ENCODE data around the gene TMEM63B. TPM values are rescaled to one million over a fixed set of nuclear protein-coding genes. Genes with fewer than 3 reads are reported as not detected.
"Not testable (repeated sequence)": the region's sequence is repeated elsewhere in the genome, so short reads cannot be mapped to it uniquely, and the experiment has no call there.

Gene TMEM63B
- polyA plus RNA-seq, 1 donor from 2014 or later: 2.8 TPM

DNA sequence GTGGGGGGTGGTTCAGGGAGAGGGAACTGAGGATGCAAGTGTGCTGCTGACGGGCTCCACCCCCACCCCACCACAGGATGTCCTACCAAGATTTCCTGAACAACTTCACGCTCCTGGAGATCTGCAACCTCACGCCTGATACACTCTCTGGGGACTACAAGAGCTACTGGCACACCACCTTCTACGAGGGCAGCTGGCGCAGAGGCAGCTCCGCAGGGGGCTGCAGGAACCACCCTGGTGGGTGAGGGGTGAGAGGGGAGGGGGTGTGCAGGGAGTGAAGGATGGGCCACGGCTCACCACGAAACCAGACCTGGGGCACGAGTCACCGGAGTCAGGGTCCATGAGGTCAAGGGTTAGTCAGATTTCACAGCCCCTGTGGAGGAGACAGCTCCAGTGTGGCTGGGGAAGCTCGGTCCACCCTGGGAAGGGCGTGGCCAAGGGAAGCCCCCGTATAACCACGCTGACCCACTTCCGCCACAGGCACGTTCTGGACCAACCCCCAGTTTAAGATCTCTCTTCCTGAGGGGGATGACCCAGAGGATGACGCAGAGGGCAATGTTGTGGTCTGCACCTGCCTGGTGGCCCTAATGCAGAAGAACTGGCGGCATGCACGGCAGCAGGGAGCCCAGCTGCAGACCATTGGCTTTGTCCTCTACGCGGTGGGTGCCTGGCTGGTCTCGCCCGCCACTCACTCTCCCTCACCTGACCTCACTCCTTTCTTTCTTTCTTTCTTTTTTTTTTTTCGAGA is 49.6 kb downstream of the TMEM63B start:
- Mint-ChIP-seq H3K9me3 (peaks cover 0 to 3% (median 0%) of the 10 kb centered on the region in 3 donors), H3K27ac (peak overlapping the region in 1 of 3 donors; percentile 83), H3K27me3 (peaks cover 10% of the 10 kb centered on the region), H3K36me3 (no peaks in the 10 kb centered on the region), H3K4me3 (peak overlapping the region in 3 of 4 donors; percentile 30 to 75 (median 34)), H3K4me1 (peaks cover 5 to 12% (median 12%) of the 10 kb centered on the region in 3 donors)

DNA sequence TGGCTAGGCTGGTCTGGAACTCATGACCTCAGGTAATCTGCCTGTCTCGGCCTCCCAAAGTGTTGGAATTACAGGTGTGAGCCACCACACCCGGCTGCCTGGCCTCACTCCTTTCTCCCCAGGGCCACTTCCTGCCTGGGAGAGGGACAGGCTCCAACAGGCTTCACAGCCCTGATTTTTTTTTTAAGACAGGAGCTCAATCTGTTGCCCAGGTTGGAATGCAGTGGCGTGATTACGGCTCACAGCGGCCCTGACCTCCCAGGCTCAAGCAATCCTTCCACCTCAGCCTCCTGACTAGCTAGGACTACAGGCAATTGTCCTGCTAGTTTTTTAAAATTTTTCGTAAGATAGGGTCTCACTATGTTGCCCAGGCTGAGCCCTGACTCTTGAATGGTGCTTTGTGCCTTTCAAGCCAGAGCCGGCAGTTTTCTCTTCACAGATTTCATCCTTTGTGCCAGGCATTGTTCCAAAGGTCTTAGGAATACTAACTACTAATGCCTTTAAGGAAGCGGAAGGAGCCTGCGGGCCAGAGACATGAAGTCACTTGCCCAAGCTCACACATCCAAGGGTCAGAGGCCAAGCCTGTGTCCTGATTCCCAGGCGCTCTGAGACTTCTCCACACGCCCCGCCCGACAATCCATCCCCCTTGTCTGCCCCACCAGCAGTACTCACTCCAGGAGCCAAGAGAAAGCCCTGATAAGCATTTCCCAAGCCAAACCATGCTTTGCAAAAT is 50.5 kb downstream of the TMEM63B start:
- Mint-ChIP-seq H3K36me3 (no peaks in the 10 kb centered on the region), H3K4me1 (peaks cover 5 to 8% (median 8%) of the 10 kb centered on the region in 3 donors), H3K27ac (no peak overlapping the region), H3K27me3 (peaks cover 7% of the 10 kb centered on the region), H3K4me3 (peak overlapping the region in 1 of 4 donors; percentile 34), H3K9me3 (peaks cover 0 to 3% (median 0%) of the 10 kb centered on the region in 3 donors)

DNA sequence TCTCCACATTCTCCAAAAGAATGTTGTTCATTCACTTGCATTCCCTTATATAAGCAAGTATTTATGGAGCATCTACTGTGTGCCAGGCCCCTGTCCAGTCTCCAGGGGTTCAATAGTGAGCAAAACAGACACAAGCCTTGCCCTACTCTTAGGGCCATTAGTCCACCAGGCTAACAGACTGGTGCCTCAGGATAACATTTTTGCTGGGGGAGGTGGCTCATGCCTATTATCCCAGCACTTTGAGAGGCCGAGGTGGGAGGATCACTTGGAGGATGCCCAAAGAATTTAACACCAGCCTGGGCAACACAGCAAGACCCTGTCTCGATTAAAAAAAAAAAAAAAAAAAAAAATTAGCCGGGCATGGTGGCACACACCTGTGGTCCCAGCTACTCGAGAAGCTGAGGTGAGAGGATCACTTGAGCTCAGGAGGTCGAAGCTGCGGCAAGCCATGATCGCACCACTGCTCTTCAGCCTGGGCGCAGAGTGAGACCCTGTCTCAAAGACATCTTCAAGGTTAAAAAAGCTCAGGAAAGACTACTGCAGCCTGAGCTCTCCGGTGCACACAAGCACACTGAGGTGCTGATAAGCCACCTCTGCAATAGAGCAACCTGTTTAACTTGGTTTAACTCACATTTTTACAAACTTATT is 51.2 kb downstream of the TMEM63B start:
- no peak overlapping the region for H3K27ac Mint-ChIP-seq
- no peaks in the 10 kb centered on the region for H3K36me3 Mint-ChIP-seq
- H3K27me3 Mint-ChIP-seq: peaks cover 7% of the 10 kb centered on the region
- H3K9me3 Mint-ChIP-seq: peaks cover 0 to 3% (median 0%) of the 10 kb centered on the region in 3 donors
- H3K4me3 Mint-ChIP-seq: no peak overlapping the region
- H3K4me1 Mint-ChIP-seq: peaks cover 5 to 8% (median 7%) of the 10 kb centered on the region in 3 donors

DNA sequence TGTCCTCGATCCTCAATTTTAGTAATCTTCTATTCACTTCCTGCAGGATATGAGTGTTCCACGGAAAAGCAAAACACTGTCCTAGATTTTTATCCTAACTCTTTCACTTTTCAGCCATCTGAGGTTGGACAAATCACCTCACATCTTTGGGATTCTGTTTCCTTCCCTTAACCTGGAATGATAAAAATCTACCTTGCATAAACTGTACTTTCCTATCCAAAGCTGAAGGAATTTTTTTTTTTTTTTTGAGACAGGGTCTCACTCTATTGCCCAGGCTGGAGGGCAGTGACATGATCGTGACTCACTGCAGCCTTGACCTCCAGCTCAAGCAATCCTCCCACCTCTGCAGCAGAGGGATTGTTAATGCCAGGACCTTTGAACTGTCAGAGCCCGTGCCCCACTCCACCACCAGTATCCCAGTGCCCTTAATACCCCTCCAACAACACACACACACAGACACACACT is 51.8 kb downstream of the TMEM63B start:
- H3K4me1 Mint-ChIP-seq: peaks cover 6 to 8% (median 7%) of the 10 kb centered on the region in 3 donors
- no peaks in the 10 kb centered on the region for H3K36me3 Mint-ChIP-seq
- H3K4me3 Mint-ChIP-seq: peak overlapping the region in 1 of 4 donors; percentile 45
- H3K9me3 Mint-ChIP-seq: peaks cover 0 to 3% (median 0%) of the 10 kb centered on the region in 3 donors
- peaks cover 8% of the 10 kb centered on the region for H3K27me3 Mint-ChIP-seq
- H3K27ac Mint-ChIP-seq: no peak overlapping the region

DNA sequence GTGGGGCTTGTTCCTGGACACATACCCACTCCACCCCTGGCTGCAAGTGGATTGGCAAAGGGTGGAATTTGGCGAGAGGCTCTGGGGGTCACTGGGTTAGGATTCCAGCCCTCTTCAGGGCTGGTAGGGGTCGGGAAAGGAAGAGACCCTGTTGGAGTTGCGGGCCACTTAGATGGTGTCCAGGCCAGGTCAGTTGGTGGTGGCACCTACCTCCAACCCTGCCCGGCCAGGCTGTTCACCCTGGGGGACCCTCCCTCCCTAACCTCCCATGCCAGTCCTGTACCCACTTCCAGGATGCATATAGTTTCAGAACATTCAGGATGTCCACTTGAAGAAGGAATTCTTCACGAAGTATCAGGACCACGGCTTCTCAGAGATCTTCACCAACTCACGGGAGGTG is 52.3 kb downstream of the TMEM63B start:
- Mint-ChIP-seq H3K27me3 (peaks cover 11% of the 10 kb centered on the region), H3K9me3 (peaks cover 0 to 3% (median 0%) of the 10 kb centered on the region in 3 donors), H3K4me1 (peaks cover 7 to 8% (median 7%) of the 10 kb centered on the region in 3 donors), H3K36me3 (no peaks in the 10 kb centered on the region), H3K27ac (no peak overlapping the region), H3K4me3 (peak overlapping the region in 2 of 4 donors; percentile 45 to 46)

DNA sequence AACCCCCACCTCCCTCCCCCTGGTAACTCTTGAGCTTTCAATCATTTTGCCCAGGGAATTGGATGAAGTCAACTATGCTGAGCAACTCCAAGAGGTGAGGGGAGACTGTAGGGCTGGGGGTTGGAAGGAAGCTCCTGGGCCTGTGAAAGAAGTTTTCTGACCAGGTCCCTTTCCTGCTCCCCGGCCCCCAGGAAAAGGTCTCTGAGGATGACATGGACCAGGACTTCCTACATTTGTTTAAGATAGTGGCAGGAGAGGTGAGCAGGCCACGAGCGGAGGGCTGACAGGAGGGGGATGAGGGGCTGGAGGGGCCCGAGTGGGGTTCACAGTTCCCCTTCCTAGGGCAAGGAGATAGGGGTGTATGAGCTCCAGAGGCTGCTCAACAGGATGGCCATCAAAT is 53.1 kb downstream of the TMEM63B start:
- H3K9me3 Mint-ChIP-seq: no peaks in the 10 kb centered on the region
- no peaks in the 10 kb centered on the region for H3K36me3 Mint-ChIP-seq
- H3K4me3 Mint-ChIP-seq: no peak overlapping the region
- H3K4me1 Mint-ChIP-seq: peaks cover 7 to 8% (median 7%) of the 10 kb centered on the region in 3 donors
- H3K27ac Mint-ChIP-seq: no peak overlapping the region
- H3K27me3 Mint-ChIP-seq: peaks cover 16% of the 10 kb centered on the region

DNA sequence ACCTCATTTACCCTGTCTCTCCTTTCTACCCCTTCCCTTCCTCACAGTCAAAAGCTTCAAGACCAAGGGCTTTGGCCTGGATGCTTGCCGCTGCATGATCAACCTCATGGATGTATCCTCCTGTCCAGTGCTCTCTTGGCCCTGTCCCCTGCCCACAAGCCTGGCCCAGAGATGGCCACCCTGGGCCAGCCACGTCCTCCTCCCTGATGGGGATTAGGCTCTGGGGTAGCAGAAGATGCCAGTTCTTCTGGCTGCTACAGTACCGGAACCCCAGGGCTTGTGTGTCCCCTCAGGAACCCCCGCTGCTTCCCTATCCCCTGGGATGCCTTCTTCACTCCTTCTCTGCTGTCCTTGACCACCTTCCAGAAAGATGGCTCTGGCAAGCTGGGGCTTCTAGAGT is 53.5 kb downstream of the TMEM63B start:
- no peak overlapping the region for H3K4me3 Mint-ChIP-seq
- H3K36me3 Mint-ChIP-seq: no peaks in the 10 kb centered on the region
- H3K27ac Mint-ChIP-seq: no peak overlapping the region
- peaks cover 7 to 8% (median 7%) of the 10 kb centered on the region in 3 donors for H3K4me1 Mint-ChIP-seq
- H3K27me3 Mint-ChIP-seq: peaks cover 16% of the 10 kb centered on the region
- H3K9me3 Mint-ChIP-seq: no peaks in the 10 kb centered on the region

DNA sequence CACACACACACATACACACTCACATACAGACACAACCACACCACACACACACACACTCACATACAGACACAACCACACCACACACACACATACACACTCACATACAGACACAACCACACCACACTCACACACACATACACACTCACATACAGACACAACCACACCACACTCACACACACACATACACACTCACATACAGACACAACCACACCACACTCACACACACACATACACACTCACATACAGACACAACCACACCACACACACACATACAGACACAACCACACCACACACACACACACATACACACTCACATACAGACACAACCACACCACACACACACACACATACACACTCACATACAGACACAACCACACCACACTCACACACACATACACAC is 54.4 kb downstream of the TMEM63B start:
- H3K4me1 Mint-ChIP-seq, H3K9me3 Mint-ChIP-seq, H3K27ac Mint-ChIP-seq, H3K4me3 Mint-ChIP-seq, H3K36me3 Mint-ChIP-seq: not testable (repeated sequence)
- peaks cover 16% of the 10 kb centered on the region for H3K27me3 Mint-ChIP-seq

DNA sequence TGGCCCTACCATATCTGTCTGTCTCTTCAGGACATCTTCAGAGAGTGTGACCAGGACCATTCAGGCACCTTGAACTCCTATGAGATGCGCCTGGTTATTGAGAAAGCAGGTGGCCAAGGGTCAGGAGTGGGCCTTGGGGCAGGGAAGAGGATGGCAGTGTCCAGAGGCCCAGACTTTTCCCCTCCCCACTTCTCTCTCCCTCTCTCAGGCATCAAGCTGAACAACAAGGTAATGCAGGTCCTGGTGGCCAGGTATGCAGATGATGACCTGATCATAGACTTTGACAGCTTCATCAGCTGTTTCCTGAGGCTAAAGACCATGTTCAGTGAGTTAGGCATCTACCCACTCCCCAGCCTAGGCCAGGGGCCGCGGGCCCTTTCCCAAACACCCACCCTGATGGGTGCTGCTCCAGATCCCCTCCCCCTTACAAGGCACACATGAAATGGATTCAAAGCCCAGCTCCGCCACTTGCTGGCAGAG is 55.6 kb downstream of the TMEM63B start:
- Mint-ChIP-seq H3K36me3 (no peaks in the 10 kb centered on the region), H3K27me3 (peaks cover 13% of the 10 kb centered on the region), H3K4me3 (no peak overlapping the region), H3K27ac (no peak overlapping the region), H3K9me3 (no peaks in the 10 kb centered on the region), H3K4me1 (peaks cover 0 to 5% (median 3%) of the 10 kb centered on the region in 3 donors)

DNA sequence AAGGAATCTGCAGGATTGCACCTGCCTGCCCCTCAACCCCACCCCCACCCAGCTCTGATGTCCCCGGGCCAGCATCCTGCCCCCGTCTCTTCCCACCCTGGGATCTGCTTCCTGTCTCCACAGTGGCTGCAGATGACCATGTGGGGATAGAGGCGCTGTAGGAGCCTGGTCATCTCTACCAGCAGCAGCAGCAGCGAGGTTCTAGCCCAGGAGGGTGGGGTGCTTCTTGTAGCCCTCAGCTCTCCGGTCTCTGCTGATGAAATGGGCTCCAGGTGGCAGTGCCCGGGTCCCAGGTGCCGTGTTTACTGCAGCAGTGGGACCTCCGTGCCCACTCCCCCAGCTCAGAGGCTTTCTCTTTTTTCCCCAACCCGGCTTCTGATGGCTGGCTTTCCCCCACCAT is 56.4 kb downstream of the TMEM63B start:
- peaks cover 0 to 3% (median 0%) of the 10 kb centered on the region in 3 donors for H3K4me1 Mint-ChIP-seq
- no peaks in the 10 kb centered on the region for H3K36me3 Mint-ChIP-seq
- no peaks in the 10 kb centered on the region for H3K9me3 Mint-ChIP-seq
- H3K27me3 Mint-ChIP-seq: peaks cover 10% of the 10 kb centered on the region
- H3K4me3 Mint-ChIP-seq: no peak overlapping the region
- H3K27ac Mint-ChIP-seq: no peak overlapping the region

DNA sequence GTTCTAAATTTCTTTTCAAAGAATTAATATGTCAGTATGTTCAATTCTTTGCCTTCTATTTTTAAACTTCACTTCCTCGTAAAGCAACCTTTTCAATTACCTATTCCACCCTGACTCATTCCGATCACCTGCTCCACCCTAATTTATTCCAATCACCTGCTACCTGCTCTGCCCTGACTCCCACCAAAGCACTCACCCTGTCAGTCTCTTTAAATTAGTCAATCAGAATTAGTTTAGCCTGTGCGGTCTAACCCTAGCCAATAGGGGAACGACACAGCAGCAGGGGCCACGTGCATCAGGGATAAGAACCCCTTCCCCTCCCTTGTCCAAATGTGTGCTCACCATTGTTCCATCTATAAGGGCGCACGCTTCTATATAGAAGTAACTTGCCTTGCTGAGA is 58.0 kb downstream of the TMEM63B start:
- not testable (repeated sequence) for H3K36me3 Mint-ChIP-seq, H3K4me3 Mint-ChIP-seq, H3K27ac Mint-ChIP-seq, H3K4me1 Mint-ChIP-seq, H3K9me3 Mint-ChIP-seq, H3K27me3 Mint-ChIP-seq

DNA sequence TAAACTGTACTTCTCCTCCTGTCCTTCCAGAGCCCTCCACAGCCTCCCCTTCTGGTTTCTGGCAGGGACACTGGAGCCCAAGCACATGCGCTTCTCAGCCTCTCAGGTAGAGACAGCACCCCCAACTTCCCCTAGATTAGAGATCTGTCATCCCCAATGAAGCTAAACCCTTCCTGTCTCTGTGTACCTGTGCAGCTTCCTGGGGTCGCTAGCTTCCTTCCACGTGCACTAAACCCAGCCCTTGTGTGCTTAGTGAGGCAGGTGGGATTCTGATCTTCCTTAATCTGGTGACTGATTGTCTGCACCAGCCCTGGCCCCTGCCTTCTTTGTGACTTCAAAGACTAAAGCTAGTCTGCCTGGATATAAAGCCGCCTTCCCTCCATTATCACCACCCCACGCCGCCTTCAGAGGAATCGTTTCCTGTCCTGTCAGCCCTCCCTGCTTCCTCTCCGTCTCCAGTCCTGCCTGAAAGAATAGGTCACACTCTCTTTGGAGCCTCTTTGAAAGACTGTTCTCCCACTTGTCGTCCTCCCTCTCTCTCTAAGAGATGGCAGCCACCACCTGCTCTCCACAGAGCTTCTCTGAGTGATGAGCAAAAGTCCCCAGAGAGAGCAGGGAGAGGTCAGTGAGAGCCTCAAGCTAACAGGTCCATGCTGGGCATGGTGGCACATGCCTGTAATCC is 58.7 kb downstream of the TMEM63B start:
- H3K36me3 Mint-ChIP-seq: no peaks in the 10 kb centered on the region
- no peak overlapping the region for H3K27ac Mint-ChIP-seq
- H3K4me3 Mint-ChIP-seq: peak overlapping the region in 1 of 4 donors; percentile 6
- H3K4me1 Mint-ChIP-seq: peaks cover 0 to 2% (median 0%) of the 10 kb centered on the region in 3 donors
- no peaks in the 10 kb centered on the region for H3K9me3 Mint-ChIP-seq
- peaks cover 10% of the 10 kb centered on the region for H3K27me3 Mint-ChIP-seq

DNA sequence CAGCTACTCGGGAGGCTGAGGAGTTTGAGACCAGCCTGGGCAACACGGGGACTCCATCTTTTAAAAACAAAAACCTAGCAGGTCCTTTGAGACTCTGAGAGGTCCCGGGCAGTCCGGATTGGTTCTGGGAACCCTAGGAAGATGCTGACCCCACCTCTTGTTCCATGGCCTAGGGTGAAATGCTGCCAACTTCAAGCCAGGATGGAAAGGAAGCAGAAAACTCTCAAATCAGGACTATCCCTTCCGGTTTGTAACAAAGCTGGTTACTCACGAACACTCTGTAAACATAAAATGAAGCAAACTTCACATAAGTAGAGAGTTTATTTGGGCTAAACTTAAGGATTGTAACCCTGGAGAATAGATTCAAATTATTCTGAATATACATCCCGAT is 59.3 kb downstream of the TMEM63B start:
- Mint-ChIP-seq H3K4me1 (peaks cover 0 to 2% (median 0%) of the 10 kb centered on the region in 3 donors), H3K36me3 (no peaks in the 10 kb centered on the region), H3K27ac (no peak overlapping the region), H3K9me3 (no peaks in the 10 kb centered on the region), H3K27me3 (peaks cover 10% of the 10 kb centered on the region), H3K4me3 (no peak overlapping the region)

DNA sequence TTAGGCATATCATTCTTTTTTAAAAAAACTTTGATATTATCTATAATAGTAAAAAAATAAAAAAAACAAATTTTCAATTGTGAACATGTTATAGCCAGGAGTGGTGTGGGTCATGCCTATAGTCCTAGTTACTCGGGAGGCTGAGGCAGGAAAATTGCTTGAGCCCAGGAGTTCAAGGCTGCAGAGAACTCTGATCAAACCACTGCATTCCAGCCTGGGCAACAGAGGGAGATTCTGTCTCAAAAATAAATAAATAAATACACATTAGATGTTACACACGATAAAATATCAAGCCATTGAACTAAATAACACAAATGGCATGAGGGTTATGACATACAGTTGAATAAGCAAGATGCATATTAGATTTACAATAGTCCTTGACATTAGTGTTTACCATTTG is 61.5 kb downstream of the TMEM63B start:
- H3K4me1 Mint-ChIP-seq: peaks cover 0 to 3% (median 2%) of the 10 kb centered on the region in 3 donors
- H3K36me3 Mint-ChIP-seq: no peaks in the 10 kb centered on the region
- no peak overlapping the region for H3K27ac Mint-ChIP-seq

More for the DNA sequence above, 61.5 kb downstream of the TMEM63B start:
- Mint-ChIP-seq H3K27me3 (peaks cover 22% of the 10 kb centered on the region), H3K9me3 (no peaks in the 10 kb centered on the region), H3K4me3 (no peak overlapping the region)

All from IgD-negative memory B cell (primary cell).